Natural killer cell (primary cell): ENCODE data around the gene TTC31. TPM values are rescaled to one million over a fixed set of nuclear protein-coding genes. Genes with fewer than 3 reads are reported as not detected.

Experiments used
- ATAC-seq, 3 donors: fragments of 150-1000 bp in 2 of 3; fragments of 200-7000 bp in 1 of 3; cut with Tn5 transposase; 1 replicate in 1 of 3; 2 replicates in 2 of 3; pipeline ENCODE4 v1.10.0; 2021; ENCODE audit warnings: mild to moderate bottlenecking in 2 of 3, moderate library complexity in 2 of 3
- DNase-seq, 2 donors: peaks; one replicate each; pipeline versions ENCODE4 v3.0.0 to v3.0.0-alpha.2; 2013 to 2021; ENCODE audit warnings: mixed read lengths in 1 of 2
- H3K27ac ChIP-seq: one replicate; pipeline ENCODE4 v1.5.1; 2013; ENCODE audit warnings: mild to moderate bottlenecking, low read length
- H3K27me3 ChIP-seq: one replicate; pipeline ENCODE4 v1.6.1; 2013; ENCODE audit warnings: low read length; ENCODE audit not compliant: control insufficient read depth, insufficient read depth
- H3K36me3 ChIP-seq: one replicate; pipeline ENCODE4 v1.6.1; 2013; ENCODE audit warnings: low read length; ENCODE audit not compliant: control insufficient read depth, insufficient read depth
- H3K4me1 ChIP-seq: one replicate; pipeline ENCODE4 v1.6.1; 2013; ENCODE audit warnings: low read length; ENCODE audit not compliant: control insufficient read depth, insufficient read depth
- H3K4me3 ChIP-seq: one replicate; pipeline ENCODE4 v1.5.1; 2013; ENCODE audit warnings: low read length
- H3K9me3 ChIP-seq: one replicate; pipeline ENCODE4 v1.6.1; 2013; ENCODE audit warnings: low read length; ENCODE audit not compliant: control insufficient read depth, insufficient read depth
- H3K27ac Mint-ChIP-seq, 2 donors: one replicate each; pipeline ENCODE4 v1.8.0; 2022; ENCODE audit warnings: mild to moderate bottlenecking in 2 of 2, mixed read lengths in 2 of 2, moderate library complexity in 1 of 2
- H3K27me3 Mint-ChIP-seq, 2 donors: one replicate each; pipeline ENCODE4 v1.8.0; 2022; ENCODE audit warnings: low read depth in 2 of 2, mixed read lengths in 2 of 2
- H3K36me3 Mint-ChIP-seq: one replicate; pipeline ENCODE4 v1.8.0; 2022; ENCODE audit warnings: mixed read lengths
- H3K4me1 Mint-ChIP-seq, 2 donors: one replicate each; pipeline ENCODE4 v1.8.0; 2022; ENCODE audit warnings: mixed read lengths in 2 of 2
- H3K4me3 Mint-ChIP-seq: one replicate; pipeline ENCODE4 v1.8.0; 2022; ENCODE audit warnings: mild to moderate bottlenecking, moderate library complexity, mixed read lengths
- H3K9me3 Mint-ChIP-seq, 2 donors: one replicate each; pipeline ENCODE4 v1.8.0; 2022; ENCODE audit warnings: mixed read lengths in 2 of 2
- WGBS: methylation state at CpG from one replicate; pipeline ENCODE4 v1.1.7; 2013; ENCODE audit warnings: missing lambda C conversion rate; ENCODE audit not compliant: insufficient coverage; 5-methylcytosine and 5-hydroxymethylcytosine counted together
- intact Hi-C: fragments of 100-400 bp; cut with micrococcal nuclease; formaldehyde crosslinking; loops from one replicate; pipeline ENCODE4 v1.14.2; 2022
- total RNA-seq, 4 donors: library from RNA; stranded (reverse); fragments of 120-200 nt in 1 of 4; gene quantifications; one replicate each; pipeline versions ENCODE4 v1.2.3 to v1.2.4, GENCODE V29; 2013 to 2022
- TF ChIP-seq, protein P1 (sequence below): fragments of 200-600 bp; IDR thresholded peaks from one replicate; pipeline ENCODE4 v1.8.0; 2022; ENCODE audit warnings: antibody characterized with exemption

TTC31 gene
- total RNA-seq, 3 donors from 2014 or later (not counting 1 experiment from before 2014, with no cell fraction given): 51.3 to 59.7 (median 53.1) TPM

GRCh38 chr2:74501335-74502071, 18.6 kb downstream of the TTC31 start:
- Mint-ChIP-seq H3K36me3 (no peaks in the 10 kb centered on the region), H3K4me1 (peaks cover 39 to 75% of the 10 kb centered on the region in 2 donors), H3K9me3 (no peaks in the 10 kb centered on the region), H3K27ac (peak overlapping the region; percentile 46 to 90), H3K4me3 (peak overlapping the region; percentile 88), H3K27me3 (peaks cover 0 to 8% of the 10 kb centered on the region in 2 donors)
- H3K4me1 ChIP-seq: peaks cover 68% of the 10 kb centered on the region
- intact Hi-C loops: no loop called here
- H3K36me3 ChIP-seq: peaks cover 7% of the 10 kb centered on the region
- H3K9me3 ChIP-seq: no peaks in the 10 kb centered on the region
- H3K27ac ChIP-seq: no peak overlapping the region
- TF ChIP-seq, protein P1, sequence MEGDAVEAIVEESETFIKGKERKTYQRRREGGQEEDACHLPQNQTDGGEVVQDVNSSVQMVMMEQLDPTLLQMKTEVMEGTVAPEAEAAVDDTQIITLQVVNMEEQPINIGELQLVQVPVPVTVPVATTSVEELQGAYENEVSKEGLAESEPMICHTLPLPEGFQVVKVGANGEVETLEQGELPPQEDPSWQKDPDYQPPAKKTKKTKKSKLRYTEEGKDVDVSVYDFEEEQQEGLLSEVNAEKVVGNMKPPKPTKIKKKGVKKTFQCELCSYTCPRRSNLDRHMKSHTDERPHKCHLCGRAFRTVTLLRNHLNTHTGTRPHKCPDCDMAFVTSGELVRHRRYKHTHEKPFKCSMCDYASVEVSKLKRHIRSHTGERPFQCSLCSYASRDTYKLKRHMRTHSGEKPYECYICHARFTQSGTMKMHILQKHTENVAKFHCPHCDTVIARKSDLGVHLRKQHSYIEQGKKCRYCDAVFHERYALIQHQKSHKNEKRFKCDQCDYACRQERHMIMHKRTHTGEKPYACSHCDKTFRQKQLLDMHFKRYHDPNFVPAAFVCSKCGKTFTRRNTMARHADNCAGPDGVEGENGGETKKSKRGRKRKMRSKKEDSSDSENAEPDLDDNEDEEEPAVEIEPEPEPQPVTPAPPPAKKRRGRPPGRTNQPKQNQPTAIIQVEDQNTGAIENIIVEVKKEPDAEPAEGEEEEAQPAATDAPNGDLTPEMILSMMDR: no peak
- no peak for DNase-seq
- H3K27me3 ChIP-seq: peaks cover 5% of the 10 kb centered on the region
- 83% methylated on average over 17 of the region's 18 CpGs for WGBS
- no peak for ATAC-seq
- H3K4me3 ChIP-seq: no peak overlapping the region

GRCh38 chr2:74502147-74502719, 19.4 kb downstream of the TTC31 start:
- Mint-ChIP-seq H3K9me3 (no peaks in the 10 kb centered on the region), H3K4me1 (peaks cover 46 to 82% of the 10 kb centered on the region in 2 donors), H3K27ac (peak overlapping the region; percentile 84 to 90), H3K4me3 (peak overlapping the region; percentile 88), H3K27me3 (peaks cover 0 to 8% of the 10 kb centered on the region in 2 donors), H3K36me3 (no peaks in the 10 kb centered on the region)
- Histone ChIP-seq H3K36me3 (peaks cover 7% of the 10 kb centered on the region), H3K9me3 (no peaks in the 10 kb centered on the region), H3K27ac (no peak overlapping the region), H3K4me1 (peaks cover 73% of the 10 kb centered on the region), H3K4me3 (peak overlapping the region; percentile 57), H3K27me3 (peaks cover 5% of the 10 kb centered on the region)
- WGBS: 15% methylated on average over 31 of the region's 32 CpGs
- intact Hi-C loops: no loop called here
- DNase-seq (no peak), ATAC-seq (no peak)
- TF ChIP-seq, protein P1: no peak

DNA sequence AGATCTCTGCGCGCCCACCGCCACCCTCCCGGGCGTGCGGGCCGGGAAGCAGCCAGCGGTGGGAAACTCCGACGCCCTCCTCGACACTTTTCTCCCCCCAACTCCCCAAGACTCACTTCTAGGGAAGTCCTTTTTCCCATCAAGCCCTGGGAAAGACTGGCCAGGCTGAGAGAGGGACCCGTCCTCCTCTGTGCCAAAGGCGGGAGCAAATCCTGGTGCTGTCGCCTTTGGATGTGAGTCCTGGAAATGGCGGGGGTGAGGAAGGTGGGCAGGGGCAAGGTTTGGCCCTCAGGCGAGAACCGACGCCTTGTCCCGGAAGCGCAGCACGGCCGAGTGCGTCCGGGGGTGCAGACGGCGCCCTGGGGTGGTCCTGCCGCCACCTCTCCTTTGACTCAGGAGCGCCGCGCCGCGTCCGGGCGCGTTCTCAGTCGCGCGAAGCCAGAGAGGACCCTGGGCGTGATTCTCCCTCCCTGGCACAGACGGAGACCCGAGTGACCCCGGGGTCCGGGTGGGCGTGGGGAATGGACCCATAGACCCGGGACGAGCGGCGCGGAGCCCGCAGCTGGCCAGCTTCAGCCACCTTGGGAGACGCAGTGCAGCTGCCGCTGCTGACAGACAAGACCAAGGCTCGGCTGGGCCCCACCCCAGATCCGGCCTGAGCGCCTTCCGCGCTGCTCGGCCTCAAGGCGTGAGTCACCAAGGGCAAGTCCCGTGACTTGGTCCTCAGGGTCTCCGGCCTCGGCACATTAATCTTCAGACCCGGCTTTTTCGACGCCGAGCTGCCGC, 20.0 kb downstream of the TTC31 start:
- Mint-ChIP-seq H3K9me3 (no peaks in the 10 kb centered on the region), H3K36me3 (no peaks in the 10 kb centered on the region), H3K4me1 (peaks cover 51 to 84% of the 10 kb centered on the region in 2 donors), H3K27me3 (peaks cover 0 to 8% of the 10 kb centered on the region in 2 donors), H3K27ac (peak overlapping the region; percentile 84 to 90), H3K4me3 (peak overlapping the region; percentile 88)
- Histone ChIP-seq H3K36me3 (peaks cover 7% of the 10 kb centered on the region), H3K9me3 (no peaks in the 10 kb centered on the region), H3K4me3 (peak overlapping the region; percentile 57), H3K27ac (peak overlapping the region; percentile 74), H3K27me3 (peaks cover 5% of the 10 kb centered on the region), H3K4me1 (peaks cover 68% of the 10 kb centered on the region)
- DNase-seq (peak; percentile 56 to 72), ATAC-seq (peak; percentile 43 to 56 (median 48))
- TF ChIP-seq, protein P1: peak; percentile 19
- intact Hi-C loops: loop anchor here (1.0 kb wide), 1 partner anchor 20 kb away; the partner anchor contains the start of gene TTC31
- under 1% methylated on average over 67 of the region's 67 CpGs for WGBS
